ENCODE data around the gene CLIC1. TPM values are rescaled to one million over a fixed set of nuclear protein-coding genes. Genes with fewer than 3 reads are reported as not detected.

CLIC1 gene
- total and polyA plus RNA-seq, 2 donors from 2014 or later: 456 to 489 TPM

DNA sequence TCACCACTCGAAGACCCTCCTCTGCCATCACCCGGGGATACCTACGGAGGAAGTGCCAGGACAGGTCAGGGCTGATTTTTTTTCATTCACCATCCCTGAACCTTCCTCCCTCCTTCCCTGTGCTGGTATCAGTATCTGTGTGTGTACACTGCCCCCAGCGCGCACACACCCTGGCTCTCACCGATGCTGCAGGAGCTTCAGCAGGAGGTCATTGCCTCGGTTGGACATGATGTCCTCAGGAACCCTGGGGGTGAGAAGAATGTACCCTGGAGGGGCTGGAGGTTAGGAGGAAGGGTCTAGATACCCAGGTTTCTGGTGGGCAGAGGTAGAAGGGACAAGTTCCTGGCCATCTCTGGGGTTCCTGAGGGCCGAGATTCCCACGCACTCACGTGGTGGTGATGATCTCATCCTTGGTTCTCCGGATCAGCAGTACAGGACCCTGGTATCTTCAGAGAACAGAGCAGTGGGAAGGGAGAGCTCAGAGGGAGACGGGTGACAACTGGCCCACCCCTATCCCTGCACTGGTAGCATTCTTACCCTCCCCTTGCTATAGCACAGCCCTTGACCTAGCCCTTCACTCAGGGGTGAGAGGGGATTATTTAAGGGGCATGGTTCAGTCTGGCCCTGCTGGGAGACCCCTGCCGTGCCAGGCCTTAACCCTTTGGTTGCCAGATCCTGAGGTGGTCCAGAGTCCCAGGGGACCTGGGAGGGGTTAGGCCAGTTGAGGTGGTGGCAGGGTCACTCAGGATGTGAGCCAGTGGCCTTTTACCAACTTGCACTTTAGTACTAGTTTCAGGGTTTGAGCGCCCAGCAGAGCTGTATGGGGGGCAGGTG is 48.3 kb downstream of the CLIC1 start:
- FAIRE-seq (no peak), DNase-seq (no peak)
- no peak overlapping the region for H3K9ac ChIP-seq (ENCODE audit: low read length in 3 of 3)
- TF ChIP-seq, protein P1, sequence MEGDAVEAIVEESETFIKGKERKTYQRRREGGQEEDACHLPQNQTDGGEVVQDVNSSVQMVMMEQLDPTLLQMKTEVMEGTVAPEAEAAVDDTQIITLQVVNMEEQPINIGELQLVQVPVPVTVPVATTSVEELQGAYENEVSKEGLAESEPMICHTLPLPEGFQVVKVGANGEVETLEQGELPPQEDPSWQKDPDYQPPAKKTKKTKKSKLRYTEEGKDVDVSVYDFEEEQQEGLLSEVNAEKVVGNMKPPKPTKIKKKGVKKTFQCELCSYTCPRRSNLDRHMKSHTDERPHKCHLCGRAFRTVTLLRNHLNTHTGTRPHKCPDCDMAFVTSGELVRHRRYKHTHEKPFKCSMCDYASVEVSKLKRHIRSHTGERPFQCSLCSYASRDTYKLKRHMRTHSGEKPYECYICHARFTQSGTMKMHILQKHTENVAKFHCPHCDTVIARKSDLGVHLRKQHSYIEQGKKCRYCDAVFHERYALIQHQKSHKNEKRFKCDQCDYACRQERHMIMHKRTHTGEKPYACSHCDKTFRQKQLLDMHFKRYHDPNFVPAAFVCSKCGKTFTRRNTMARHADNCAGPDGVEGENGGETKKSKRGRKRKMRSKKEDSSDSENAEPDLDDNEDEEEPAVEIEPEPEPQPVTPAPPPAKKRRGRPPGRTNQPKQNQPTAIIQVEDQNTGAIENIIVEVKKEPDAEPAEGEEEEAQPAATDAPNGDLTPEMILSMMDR (IDR thresholded peaks at IDR 0.05; ENCODE audit: borderline replicate concordance, extremely low read depth, insufficient read depth): no peak
- no peak overlapping the region for H3K27ac ChIP-seq (ENCODE audit: low read depth in 2 of 2, low read length in 2 of 2)
- peaks cover 0 to 2% (median 0%) of the 10 kb centered on the region in 3 donors for H3K4me1 ChIP-seq (ENCODE audit: control insufficient read depth in 2 of 3, insufficient read depth in 2 of 3, low read depth in 1 of 3, low read length in 3 of 3)
- H3K9me3 ChIP-seq (ENCODE audit: control insufficient read depth in 2 of 3, insufficient read depth in 1 of 3, low read length in 3 of 3): no peaks in the 10 kb centered on the region
- intact Hi-C loops (cut with DNase I): no loop called here
- H3K4me3 ChIP-seq (ENCODE audit: low read length in 3 of 3): no peak overlapping the region
- peaks cover 2 to 46% (median 40%) of the 10 kb centered on the region in 3 donors for H3K36me3 ChIP-seq (ENCODE audit: control insufficient read depth in 2 of 3, insufficient read depth in 3 of 3, low read length in 3 of 3)
- no peaks in the 10 kb centered on the region for H3K27me3 ChIP-seq (ENCODE audit: control insufficient read depth, insufficient read depth, low read length)

DNA sequence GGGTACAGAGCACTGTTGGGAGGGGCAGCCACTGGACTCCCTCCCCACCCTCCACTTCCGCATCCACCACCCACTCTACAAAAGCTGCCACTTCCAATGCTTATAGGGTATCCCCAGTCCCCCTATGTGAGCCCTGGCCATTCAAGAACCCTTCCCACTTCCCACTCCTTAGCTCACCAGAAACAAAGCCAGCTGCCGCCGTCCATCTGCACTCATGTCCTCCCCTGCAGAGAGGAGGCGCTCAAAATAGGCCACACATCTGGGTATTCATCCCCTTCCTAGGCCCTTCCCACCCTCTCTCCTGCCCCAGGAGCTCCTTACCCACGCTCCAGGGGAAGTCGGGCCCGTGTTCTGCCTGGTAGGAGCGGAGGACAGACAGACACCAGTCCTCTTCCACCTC is 49.0 kb downstream of the CLIC1 start:
- intact Hi-C loops (cut with DNase I): no loop called here
- H3K27ac ChIP-seq (ENCODE audit: low read depth in 2 of 2, low read length in 2 of 2): no peak overlapping the region

DNA sequence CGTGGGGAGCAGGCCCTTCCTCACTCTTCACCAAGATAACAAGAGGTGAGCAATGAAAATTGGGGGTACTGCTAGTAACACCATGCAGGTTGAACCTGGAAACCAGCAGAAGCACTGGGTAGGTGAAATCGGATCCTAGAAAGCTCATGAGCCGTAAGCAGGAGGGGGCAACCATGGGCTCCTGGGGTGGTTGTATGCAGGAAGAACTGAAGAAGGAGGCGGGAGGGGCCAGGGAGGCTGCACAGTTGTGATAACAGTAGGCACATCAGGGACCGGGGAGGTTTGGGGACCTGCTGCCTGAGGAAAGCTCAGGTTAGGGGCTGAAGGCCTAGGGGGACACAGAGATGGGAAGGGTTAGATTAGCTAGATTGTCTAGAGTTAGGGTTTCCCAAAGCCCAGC is 49.8 kb downstream of the CLIC1 start:
- Histone ChIP-seq H3K9me3 (ENCODE audit: control insufficient read depth in 2 of 3, insufficient read depth in 1 of 3, low read length in 3 of 3) (no peaks in the 10 kb centered on the region), H3K9ac (ENCODE audit: low read length in 3 of 3) (no peak overlapping the region), H3K27ac (ENCODE audit: low read depth in 2 of 2, low read length in 2 of 2) (no peak overlapping the region), H3K4me3 (ENCODE audit: low read length in 3 of 3) (no peak overlapping the region), H3K36me3 (ENCODE audit: control insufficient read depth in 2 of 3, insufficient read depth in 3 of 3, low read length in 3 of 3) (peaks cover 0 to 42% (median 34%) of the 10 kb centered on the region in 3 donors), H3K27me3 (ENCODE audit: control insufficient read depth, insufficient read depth, low read length) (no peaks in the 10 kb centered on the region), H3K4me1 (ENCODE audit: control insufficient read depth in 2 of 3, insufficient read depth in 2 of 3, low read depth in 1 of 3, low read length in 3 of 3) (peaks cover 0 to 3% (median 2%) of the 10 kb centered on the region in 3 donors)
- TF ChIP-seq, protein P1 (IDR thresholded peaks at IDR 0.05; ENCODE audit: borderline replicate concordance, extremely low read depth, insufficient read depth): no peak
- DNase-seq (no peak), FAIRE-seq (no peak)
- intact Hi-C loops (cut with DNase I): no loop called here

More for the DNA sequence above, 49.0 kb downstream of the CLIC1 start:
- H3K9ac ChIP-seq (ENCODE audit: low read length in 3 of 3): no peak overlapping the region
- DNase-seq: no peak
- peaks cover 0 to 46% (median 39%) of the 10 kb centered on the region in 3 donors for H3K36me3 ChIP-seq (ENCODE audit: control insufficient read depth in 2 of 3, insufficient read depth in 3 of 3, low read length in 3 of 3)
- FAIRE-seq: no peak
- H3K4me1 ChIP-seq (ENCODE audit: control insufficient read depth in 2 of 3, insufficient read depth in 2 of 3, low read depth in 1 of 3, low read length in 3 of 3): peaks cover 0 to 2% (median 0%) of the 10 kb centered on the region in 3 donors
- TF ChIP-seq, protein P1 (IDR thresholded peaks at IDR 0.05; ENCODE audit: borderline replicate concordance, extremely low read depth, insufficient read depth): no peak
- no peaks in the 10 kb centered on the region for H3K27me3 ChIP-seq (ENCODE audit: control insufficient read depth, insufficient read depth, low read length)
- no peaks in the 10 kb centered on the region for H3K9me3 ChIP-seq (ENCODE audit: control insufficient read depth in 2 of 3, insufficient read depth in 1 of 3, low read length in 3 of 3)
- no peak overlapping the region for H3K4me3 ChIP-seq (ENCODE audit: low read length in 3 of 3)
